ENCODE measurements around the gene IGSF9.

Gene IGSF9

DNA sequence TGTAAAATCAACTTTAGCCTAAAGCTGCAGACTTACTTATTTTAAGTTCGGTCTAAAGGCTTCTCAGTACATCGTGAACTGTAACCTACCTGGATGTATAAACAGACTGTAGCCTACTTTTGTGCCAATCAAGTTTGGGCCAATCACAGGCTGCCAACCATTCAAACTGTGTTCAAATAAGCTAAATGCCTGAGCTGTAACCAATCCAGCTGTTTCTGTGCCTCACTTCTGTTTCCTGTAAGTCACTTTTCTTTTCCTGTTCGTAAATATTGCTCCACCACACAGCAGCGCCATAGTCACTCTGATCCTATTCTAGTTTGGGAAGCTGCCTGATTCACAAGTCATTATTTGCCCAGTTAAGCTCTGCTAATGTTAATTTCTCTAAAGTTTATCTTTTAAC, 46.1 kb upstream of the IGSF9 start:
- DNase-seq (ENCODE audit: extremely low spot score): no peak
- CTCF ChIA-PET: interaction anchor here (0.9 kb wide), 1 partner anchor 15 kb away, joined by 5 read pairs; no protein-coding TSS in a partner anchor
- no peak for TF ChIP-seq HDGF (IDR thresholded peaks at IDR 0.05; ENCODE audit: borderline replicate concordance)
- TF ChIP-seq SUZ12 (IDR thresholded peaks at IDR 0.05): no peak
- no peak for TF ChIP-seq LEF1 (IDR thresholded peaks at IDR 0.05; ENCODE audit: borderline replicate concordance)
- TF ChIP-seq CTBP1 (IDR thresholded peaks at IDR 0.05; ENCODE audit: borderline replicate concordance): no peak
- no peak for TF ChIP-seq ARNT (IDR thresholded peaks at IDR 0.05)
- no peak for TF ChIP-seq L3MBTL2 (conservative IDR thresholded peaks at IDR 0.05)
- no peak for TF ChIP-seq FOXK2 (IDR thresholded peaks at IDR 0.05)
- TF ChIP-seq FOXA1 (IDR thresholded peaks at IDR 0.05): no peak
- TF ChIP-seq ELF4 (IDR thresholded peaks at IDR 0.05): no peak
- no peak for TF ChIP-seq BHLHE40 (IDR thresholded peaks at IDR 0.05; ENCODE audit: borderline replicate concordance)
- TF ChIP-seq PKNOX1 (IDR thresholded peaks at IDR 0.05): no peak
- TF ChIP-seq ZNF384 (IDR thresholded peaks at IDR 0.05): no peak
- no peak for TF ChIP-seq FOXM1 (IDR thresholded peaks at IDR 0.05; ENCODE audit: borderline replicate concordance)
- TF ChIP-seq SP1 (IDR thresholded peaks at IDR 0.05): no peak
- no peak for TF ChIP-seq NFRKB (IDR thresholded peaks at IDR 0.05)
- no peak for TF ChIP-seq TARDBP (IDR thresholded peaks at IDR 0.05)
- POLR2A ChIA-PET: no interaction called here

GRCh38 chr1:159990005-159990404, 44.6 kb upstream of the IGSF9 start:
- TF ChIP-seq ELF4 (IDR thresholded peaks at IDR 0.05) (no peak), CTBP1 (IDR thresholded peaks at IDR 0.05; ENCODE audit: borderline replicate concordance) (no peak), LEF1 (IDR thresholded peaks at IDR 0.05; ENCODE audit: borderline replicate concordance) (no peak), SP1 (IDR thresholded peaks at IDR 0.05) (no peak), NFRKB (IDR thresholded peaks at IDR 0.05) (no peak), BHLHE40 (IDR thresholded peaks at IDR 0.05; ENCODE audit: borderline replicate concordance) (no peak)
- POLR2A ChIA-PET: no interaction called here
- CTCF ChIA-PET: no interaction called here
- DNase-seq (ENCODE audit: extremely low spot score): no peak

GRCh38 chr1:159989581-159989980, 44.2 kb upstream of the IGSF9 start:
- no peak for TF ChIP-seq FOXK2 (IDR thresholded peaks at IDR 0.05)
- no peak for TF ChIP-seq FOXA1 (IDR thresholded peaks at IDR 0.05)
- TF ChIP-seq ARNT (IDR thresholded peaks at IDR 0.05): no peak
- TF ChIP-seq SP1 (IDR thresholded peaks at IDR 0.05): no peak
- TF ChIP-seq L3MBTL2 (conservative IDR thresholded peaks at IDR 0.05): no peak
- no peak for TF ChIP-seq CTBP1 (IDR thresholded peaks at IDR 0.05; ENCODE audit: borderline replicate concordance)
- TF ChIP-seq TARDBP (IDR thresholded peaks at IDR 0.05): no peak
- TF ChIP-seq PKNOX1 (IDR thresholded peaks at IDR 0.05): no peak
- TF ChIP-seq ZNF384 (IDR thresholded peaks at IDR 0.05): no peak
- no peak for TF ChIP-seq ELF4 (IDR thresholded peaks at IDR 0.05)
- no peak for TF ChIP-seq BHLHE40 (IDR thresholded peaks at IDR 0.05; ENCODE audit: borderline replicate concordance)
- TF ChIP-seq SUZ12 (IDR thresholded peaks at IDR 0.05): no peak
- no peak for TF ChIP-seq FOXM1 (IDR thresholded peaks at IDR 0.05; ENCODE audit: borderline replicate concordance)
- no peak for TF ChIP-seq NFRKB (IDR thresholded peaks at IDR 0.05)
- no peak for TF ChIP-seq LEF1 (IDR thresholded peaks at IDR 0.05; ENCODE audit: borderline replicate concordance)
- no peak for TF ChIP-seq HDGF (IDR thresholded peaks at IDR 0.05; ENCODE audit: borderline replicate concordance)
- DNase-seq (ENCODE audit: extremely low spot score): no peak
- POLR2A ChIA-PET: no interaction called here
- CTCF ChIA-PET: no interaction called here

DNA sequence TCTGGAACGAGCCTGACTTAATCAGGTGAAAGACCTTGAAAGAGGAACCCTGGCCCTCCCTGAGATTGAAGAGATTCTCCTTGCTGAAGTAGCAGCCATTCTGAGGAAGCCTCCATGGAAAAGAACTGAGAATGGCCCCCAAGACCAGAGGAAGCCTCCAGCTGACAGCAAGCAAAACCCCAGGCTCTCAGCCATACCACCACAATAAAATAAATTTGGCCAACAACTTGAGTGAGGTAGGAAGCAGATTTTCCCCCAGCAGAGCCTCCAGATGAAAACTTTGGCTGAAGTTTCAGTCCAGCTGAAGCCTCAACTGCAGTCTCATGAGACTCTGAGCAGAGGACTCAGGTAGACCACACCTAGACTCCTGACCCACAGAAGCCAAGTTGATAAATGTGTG, 42.6 kb upstream of the IGSF9 start:
- no peak for TF ChIP-seq LEF1 (IDR thresholded peaks at IDR 0.05; ENCODE audit: borderline replicate concordance)
- TF ChIP-seq FOXK2 (IDR thresholded peaks at IDR 0.05): no peak
- no peak for TF ChIP-seq TARDBP (IDR thresholded peaks at IDR 0.05)
- TF ChIP-seq SP1 (IDR thresholded peaks at IDR 0.05): no peak
- no peak for TF ChIP-seq FOXM1 (IDR thresholded peaks at IDR 0.05; ENCODE audit: borderline replicate concordance)
- TF ChIP-seq BHLHE40 (IDR thresholded peaks at IDR 0.05; ENCODE audit: borderline replicate concordance): no peak
- TF ChIP-seq CTBP1 (IDR thresholded peaks at IDR 0.05; ENCODE audit: borderline replicate concordance): no peak
- TF ChIP-seq ARNT (IDR thresholded peaks at IDR 0.05): no peak
- TF ChIP-seq NFRKB (IDR thresholded peaks at IDR 0.05): no peak
- TF ChIP-seq ELF4 (IDR thresholded peaks at IDR 0.05): no peak
- DNase-seq (ENCODE audit: extremely low spot score): no peak
- ChIA-PET POLR2A (no interaction called here), CTCF (no interaction called here)

DNA sequence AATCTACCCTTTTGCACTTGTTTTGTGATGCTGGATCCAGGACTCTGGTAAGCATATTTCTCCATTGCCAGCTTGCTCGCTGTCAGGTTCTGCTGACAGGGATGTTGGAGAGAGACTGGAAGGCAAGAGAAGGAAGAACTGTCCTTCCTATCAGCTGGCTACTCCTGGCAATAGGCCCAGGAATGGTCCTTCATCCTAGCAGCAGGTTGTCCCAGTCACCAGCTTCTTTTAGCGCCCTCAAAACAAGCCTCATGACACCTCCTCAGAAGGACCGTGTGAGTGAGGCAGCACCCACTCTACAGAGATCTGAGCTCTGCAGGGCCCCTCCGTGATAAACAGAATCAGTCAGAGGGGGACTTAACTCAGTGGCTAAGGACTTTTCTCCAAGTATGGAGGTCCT, 41.8 kb upstream of the IGSF9 start:
- DNase-seq (ENCODE audit: extremely low spot score): no peak
- TF ChIP-seq HDGF (IDR thresholded peaks at IDR 0.05; ENCODE audit: borderline replicate concordance) (no peak), SP1 (IDR thresholded peaks at IDR 0.05) (no peak)
- ChIA-PET CTCF (no interaction called here), POLR2A (no interaction called here)

DNA sequence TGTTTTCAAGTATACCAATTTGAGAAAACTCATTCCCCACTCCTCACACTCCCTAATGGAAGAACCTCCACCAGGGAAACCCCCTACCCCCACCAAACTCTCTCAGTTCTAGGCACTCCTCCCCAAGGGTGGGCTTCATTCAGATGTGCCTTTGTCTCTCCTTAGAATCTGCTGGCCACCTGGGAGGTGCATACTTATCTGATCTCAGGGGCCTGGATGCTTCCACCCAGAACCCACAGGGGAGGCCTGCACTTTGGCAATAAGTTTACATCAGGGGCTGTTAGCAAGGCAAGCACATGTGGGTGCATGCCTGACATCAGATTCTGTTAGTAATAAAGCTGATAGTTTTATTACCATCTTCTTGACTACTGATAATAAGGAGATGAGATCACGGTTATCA, 41.1 kb upstream of the IGSF9 start:
- no peak for DNase-seq (ENCODE audit: extremely low spot score)

More for the DNA sequence above, 41.1 kb upstream of the IGSF9 start:
- ChIA-PET CTCF (no interaction called here), POLR2A (no interaction called here)
- TF ChIP-seq TARDBP (IDR thresholded peaks at IDR 0.05) (no peak), ARNT (IDR thresholded peaks at IDR 0.05) (no peak), LEF1 (IDR thresholded peaks at IDR 0.05; ENCODE audit: borderline replicate concordance) (no peak), NFRKB (IDR thresholded peaks at IDR 0.05) (no peak), ELF4 (IDR thresholded peaks at IDR 0.05) (no peak), FOXA1 (IDR thresholded peaks at IDR 0.05) (no peak), PKNOX1 (IDR thresholded peaks at IDR 0.05) (no peak)
